WTC11 (cell line): Measurements from ENCODE around the gene ANKRD49.

Experiments
- CTCF ChIP-seq: fragments of 200-600 bp; IDR thresholded peaks from 2 replicates; pipeline ENCODE4 v1.8.0; 2022; ENCODE audit warnings: antibody characterized with exemption
- E2F5 ChIP-seq: sonication (generic); formaldehyde crosslinking; IDR thresholded peaks from 2 replicates; pipeline ENCODE4 v1.8.1; 2022; ENCODE audit warnings: mild to moderate bottlenecking, moderate library complexity, missing genetic modification reagents
- FOXJ3 ChIP-seq: sonication (generic); formaldehyde crosslinking; IDR thresholded peaks from 2 replicates; pipeline ENCODE4 v1.9.0; 2021; ENCODE audit warnings: missing genetic modification reagents, mild to moderate bottlenecking, borderline replicate concordance
- ZNF263 ChIP-seq: sonication (generic); formaldehyde crosslinking; IDR thresholded peaks from 2 replicates; pipeline ENCODE4 v1.8.1; 2022; ENCODE audit warnings: low read depth, mild to moderate bottlenecking, moderate library complexity, missing genetic modification reagents

- TF ChIP-seq ZNF263 (CRISPR knock-in tag): no peak
- TF ChIP-seq FOXJ3 (CRISPR knock-in tag): no peak
- TF ChIP-seq CTCF: no peak
- TF ChIP-seq E2F5 (CRISPR knock-in tag): no peak
Observed at GRCh38 chr11:94447149-94447548, 46.6 kb upstream of the ANKRD49 start.
